Activated CD8-positive, alpha-beta T cell treated with anti-CD3 and anti-CD28 coated beads for 36 hours (primary cell): ENCODE measurements around the gene ODF4. TPM values are rescaled to one million over a fixed set of nuclear protein-coding genes. Genes with fewer than 3 reads are reported as not detected.
A peak's percentile ranks its signal among the peaks of the same experiment; 100 is the strongest.

Experiments
- ATAC-seq: fragments of 200-7000 bp; cut with Tn5 transposase; one replicate; pipeline ENCODE4 v1.10.0; 2021; ENCODE audit warnings: mild to moderate bottlenecking, moderate library complexity
- CTCF ChIA-PET: fragments of 350-600 bp; sonication (Branson Sonifier 250); formaldehyde crosslinking; loops from one replicate; lab custom pipeline; 2021; ENCODE audit warnings: antibody characterized with exemption; lab: Charles Lee
- POLR2A ChIA-PET: fragments of 350-600 bp; sonication (Branson Sonifier 250); formaldehyde crosslinking; loops from one replicate; lab custom pipeline; 2021; ENCODE audit warnings: antibody characterized with exemption; lab: Charles Lee
- DNase-seq: peaks from one replicate; pipeline ENCODE4 v3.0.0-alpha.2; 2020
- H3K27ac Mint-ChIP-seq: one replicate; pipeline ENCODE4 v1.8.0; 2021; ENCODE audit warnings: mild to moderate bottlenecking, mixed read lengths
- H3K27me3 Mint-ChIP-seq: one replicate; pipeline ENCODE4 v1.8.0; 2021; ENCODE audit warnings: mixed read lengths
- H3K36me3 Mint-ChIP-seq: one replicate; pipeline ENCODE4 v1.8.0; 2021; ENCODE audit warnings: low read depth, mixed read lengths
- H3K4me1 Mint-ChIP-seq: one replicate; pipeline ENCODE4 v1.8.0; 2021; ENCODE audit warnings: low read depth, mixed read lengths
- H3K4me3 Mint-ChIP-seq: one replicate; pipeline ENCODE4 v1.8.0; 2021; ENCODE audit warnings: mild to moderate bottlenecking, moderate library complexity, mixed read lengths
- H3K9me3 Mint-ChIP-seq: one replicate; pipeline ENCODE4 v1.8.0; 2021; ENCODE audit warnings: mixed read lengths
- CTCF ChIP-seq: fragments of 200-600 bp; IDR thresholded peaks from one replicate; pipeline ENCODE4 v1.8.0; 2022; ENCODE audit warnings: antibody characterized with exemption, mild to moderate bottlenecking
- intact Hi-C: fragments of 100-400 bp; cut with micrococcal nuclease; formaldehyde crosslinking; loops from one replicate; pipeline ENCODE4 v1.10.0; 2022
- total RNA-seq, 2 experiments: library from RNA; stranded (reverse); gene quantifications; one replicate each; pipeline ENCODE4 v1.2.3, GENCODE V29; 2021

Gene ODF4
- total RNA-seq, 2 experiments from 2014 or later, result not detected

GRCh38 chr17:8332688-8333087, 7.0 kb upstream of the ODF4 start:
- no peak for TF ChIP-seq CTCF
- H3K9me3 Mint-ChIP-seq, result no peaks in the 10 kb centered on the region
- H3K27ac Mint-ChIP-seq, result no peak overlapping the region
- POLR2A ChIA-PET, result no interaction called here
- CTCF ChIA-PET, result no interaction called here
- intact Hi-C loops, result no loop called here
- H3K27me3 Mint-ChIP-seq, result peaks cover 9% of the 10 kb centered on the region
- no peak overlapping the region for H3K4me3 Mint-ChIP-seq
- DNase-seq, result no peak
- no peaks in the 10 kb centered on the region for H3K36me3 Mint-ChIP-seq
- peaks cover under 1% of the 10 kb centered on the region for H3K4me1 Mint-ChIP-seq
- no peak for ATAC-seq

- no peaks in the 10 kb centered on the region for H3K36me3 Mint-ChIP-seq
- DNase-seq (no peak), ATAC-seq (no peak)
- intact Hi-C loops, result no loop called here
- no peak overlapping the region for H3K27ac Mint-ChIP-seq
- H3K27me3 Mint-ChIP-seq, result peaks cover 4% of the 10 kb centered on the region
- no peaks in the 10 kb centered on the region for H3K9me3 Mint-ChIP-seq
- H3K4me3 Mint-ChIP-seq, result no peak overlapping the region
- no peak for TF ChIP-seq CTCF
- ChIA-PET CTCF (no interaction called here), POLR2A (no interaction called here)
- H3K4me1 Mint-ChIP-seq, result peaks cover 4% of the 10 kb centered on the region
Measured at GRCh38 chr17:8333281-8333680, 6.4 kb upstream of the ODF4 start.

DNA sequence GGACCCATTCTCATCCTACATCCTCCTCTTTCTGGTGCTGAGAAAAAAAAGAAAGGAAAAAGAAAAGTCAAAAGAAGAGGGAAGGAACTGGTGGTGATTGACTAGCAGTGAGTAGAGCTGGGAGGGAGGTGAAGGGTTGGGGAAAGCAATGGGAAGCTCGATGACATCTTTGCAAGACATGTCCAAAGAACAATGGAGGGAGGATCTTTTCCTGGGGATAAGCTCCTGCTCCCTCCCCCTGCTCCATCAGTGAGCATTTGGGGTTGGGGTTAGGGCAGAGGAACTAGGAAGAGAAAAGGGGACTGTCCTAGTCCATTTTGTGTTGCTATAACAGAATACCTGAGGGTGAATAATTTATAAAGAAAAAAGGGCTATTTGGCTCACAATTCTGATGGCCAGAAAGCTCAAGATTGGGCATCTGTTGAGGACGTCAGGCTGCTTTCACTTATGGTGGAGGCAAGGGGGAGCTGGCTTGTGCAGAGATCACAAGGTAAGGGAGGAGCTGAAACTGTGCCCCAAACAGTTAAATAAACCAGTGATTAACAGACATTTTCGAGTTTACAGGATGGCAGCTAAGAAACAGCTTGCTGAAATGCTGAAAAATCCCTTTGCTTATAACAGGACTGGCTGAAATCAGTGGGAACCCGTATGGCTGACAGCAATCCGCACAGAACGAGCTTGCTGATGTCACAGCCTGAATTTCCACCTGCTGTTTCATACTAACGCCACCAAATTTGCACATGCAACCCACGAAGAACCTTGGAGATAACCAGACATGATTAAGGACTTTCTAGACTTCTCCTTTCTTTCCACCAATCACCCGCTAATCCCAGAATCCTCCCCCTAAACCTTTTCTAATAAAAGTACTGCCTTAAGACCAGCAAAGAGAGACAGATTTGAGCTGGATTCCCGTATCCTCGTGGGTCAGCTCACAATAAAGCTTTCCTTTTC, 1.6 kb upstream of the ODF4 start:
- intact Hi-C loops, result no loop called here
- Mint-ChIP-seq H3K4me3 (no peak overlapping the region), H3K9me3 (no peaks in the 10 kb centered on the region), H3K27me3 (peaks cover 2% of the 10 kb centered on the region), H3K27ac (no peak overlapping the region), H3K4me1 (peaks cover 4% of the 10 kb centered on the region), H3K36me3 (no peaks in the 10 kb centered on the region)
- CTCF ChIA-PET, result interaction anchor here (0.7 to 1.5 kb wide), 8 partner anchors 11 to 447 kb away, joined by 3 to 7 read pairs (median 4); no protein-coding TSS in a partner anchor
- DNase-seq, result no peak
- peak; percentile 45 for ATAC-seq
- POLR2A ChIA-PET, result interaction anchor here (0.6 to 1.5 kb wide), 4 partner anchors 11 to 72 kb away, joined by 3 to 5 read pairs (median 4); partner anchors contain the start of gene KRABD2
- no peak for TF ChIP-seq CTCF

- Mint-ChIP-seq H3K4me3 (no peak overlapping the region), H3K27ac (peak overlapping the region; percentile 11), H3K4me1 (peaks cover 4% of the 10 kb centered on the region), H3K9me3 (no peaks in the 10 kb centered on the region), H3K27me3 (peaks cover 2% of the 10 kb centered on the region), H3K36me3 (no peaks in the 10 kb centered on the region)
- no peak for TF ChIP-seq CTCF
- CTCF ChIA-PET, result interaction anchor here (0.7 to 1.5 kb wide), 5 partner anchors 22 to 446 kb away, joined by 3 to 7 read pairs (median 4); no protein-coding TSS in a partner anchor
- POLR2A ChIA-PET, result interaction anchor here (0.6 to 1.5 kb wide), 5 partner anchors 12 to 165 kb away, joined by 3 to 5 read pairs (median 3); partner anchors contain the start of gene KRABD2
- DNase-seq (no peak), ATAC-seq (peak; percentile 34)
- intact Hi-C loops, result no loop called here
Measured at GRCh38 chr17:8338753-8339140, 893 bp upstream of the ODF4 start.

DNA sequence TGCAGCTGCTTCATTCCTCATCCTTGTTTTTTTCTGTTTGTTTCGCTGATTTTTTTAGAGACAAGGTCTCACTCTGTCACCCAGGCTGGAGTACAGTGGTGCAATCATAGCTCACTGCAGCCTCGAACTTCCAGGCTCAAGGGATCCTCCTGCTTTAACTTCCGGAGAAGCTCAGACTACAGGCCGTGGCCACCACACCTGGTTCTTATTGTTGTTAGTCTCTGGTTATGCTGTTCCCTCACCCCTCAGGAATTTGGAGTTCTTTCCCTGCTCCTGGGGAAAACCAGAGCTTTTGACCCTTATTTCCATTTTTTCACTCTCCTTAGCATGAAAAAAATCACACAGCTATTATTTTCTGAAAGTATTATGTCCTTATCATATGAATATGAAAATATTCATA, 1.8 kb downstream of the ODF4 start:
- DNase-seq (no peak), ATAC-seq (no peak)
- peaks cover 5% of the 10 kb centered on the region for H3K27me3 Mint-ChIP-seq
- no peaks in the 10 kb centered on the region for H3K36me3 Mint-ChIP-seq
- H3K27ac Mint-ChIP-seq, result no peak overlapping the region
- ChIA-PET CTCF (interaction anchor here (1.0 to 1.4 kb wide), 2 partner anchors 14 to 247 kb away, joined by 3 to 4 read pairs; no protein-coding TSS in a partner anchor), POLR2A (no interaction called here)
- H3K9me3 Mint-ChIP-seq, result no peaks in the 10 kb centered on the region
- no peak overlapping the region for H3K4me3 Mint-ChIP-seq
- TF ChIP-seq CTCF, result no peak
- peaks cover 4% of the 10 kb centered on the region for H3K4me1 Mint-ChIP-seq
- intact Hi-C loops, result no loop called here
